Astrocyte (in vitro differentiated cells and primary cell): ENCODE data around the gene SELENOT. TPM values are rescaled to one million over a fixed set of nuclear protein-coding genes. Genes with fewer than 3 reads are reported as not detected.
A peak's percentile ranks its signal among the peaks of the same experiment; 100 is the strongest.

ENCODE experiments used
- DNase-seq: peaks from one replicate; pipeline ENCODE4 v3.0.0-alpha.2; 2010; ENCODE audit warnings: low read depth
- FAIRE-seq: peaks from 2 replicates; lab custom pipeline; 2011; peaks lifted over from hg19 to GRCh38; lab: Jason Lieb, UNC
- H2AFZ ChIP-seq: 2 replicates; pipeline ENCODE4 v1.6.0; 2012; ENCODE audit warnings: low read depth, low read length, inconsistent platforms
- H3K27ac ChIP-seq: 2 replicates; pipeline ENCODE4 v1.5.1; 2011; ENCODE audit warnings: low read depth, low read length, inconsistent platforms
- H3K27me3 ChIP-seq: 2 replicates; pipeline ENCODE4 v1.6.0; 2011; ENCODE audit warnings: low read length, inconsistent platforms; ENCODE audit not compliant: insufficient read depth
- H3K36me3 ChIP-seq: 2 replicates; pipeline ENCODE4 v1.5.1; 2011; ENCODE audit warnings: low read length, inconsistent platforms; ENCODE audit not compliant: insufficient read depth
- H3K4me1 ChIP-seq: 2 replicates; pipeline ENCODE4 v1.5.1; 2011; ENCODE audit warnings: low read length, inconsistent platforms; ENCODE audit not compliant: insufficient read depth
- H3K4me2 ChIP-seq: 2 replicates; pipeline ENCODE4 v1.6.0; 2012; ENCODE audit warnings: low read length, inconsistent platforms
- H3K4me3 ChIP-seq: 2 replicates; pipeline ENCODE4 v1.5.1; 2011; ENCODE audit warnings: low read depth, mild to moderate bottlenecking, low read length, inconsistent platforms; ENCODE audit not compliant: insufficient read depth
- H3K79me2 ChIP-seq: 2 replicates; pipeline ENCODE4 v1.6.0; 2012; ENCODE audit warnings: mild to moderate bottlenecking, low read length, inconsistent platforms; ENCODE audit not compliant: insufficient read depth
- H3K9ac ChIP-seq: 2 replicates; pipeline ENCODE4 v1.6.0; 2012; ENCODE audit warnings: mild to moderate bottlenecking, low read length, inconsistent platforms
- H3K9me3 ChIP-seq: 2 replicates; pipeline ENCODE4 v1.5.1; 2012; ENCODE audit warnings: low read depth, mild to moderate bottlenecking, low read length, inconsistent platforms; ENCODE audit not compliant: insufficient read depth
- H4K20me1 ChIP-seq: 2 replicates; pipeline ENCODE4 v1.6.0; 2012; ENCODE audit warnings: low read length, inconsistent platforms; ENCODE audit not compliant: insufficient read depth
- H3K27ac Mint-ChIP-seq: one replicate; pipeline ENCODE4 v1.8.0; 2021; ENCODE audit warnings: mild to moderate bottlenecking, mixed read lengths; ENCODE audit not compliant: unreplicated experiment
- H3K27me3 Mint-ChIP-seq: one replicate; pipeline ENCODE4 v1.8.0; 2021; ENCODE audit warnings: low read depth, mixed read lengths; ENCODE audit not compliant: unreplicated experiment
- H3K36me3 Mint-ChIP-seq: one replicate; pipeline ENCODE4 v1.8.0; 2021; ENCODE audit warnings: low read depth, mixed read lengths; ENCODE audit not compliant: unreplicated experiment
- H3K4me1 Mint-ChIP-seq: one replicate; pipeline ENCODE4 v1.8.0; 2021; ENCODE audit warnings: low read depth, mixed read lengths; ENCODE audit not compliant: unreplicated experiment
- H3K4me3 Mint-ChIP-seq: one replicate; pipeline ENCODE4 v1.8.0; 2021; ENCODE audit warnings: mild to moderate bottlenecking, moderate library complexity, mixed read lengths; ENCODE audit not compliant: unreplicated experiment
- H3K9me3 Mint-ChIP-seq: one replicate; pipeline ENCODE4 v1.8.0; 2021; ENCODE audit warnings: mild to moderate bottlenecking, mixed read lengths; ENCODE audit not compliant: unreplicated experiment
- EZH2 ChIP-seq: IDR thresholded peaks from 2 replicates; pipeline ENCODE4 v1.6.1; 2012; ENCODE audit warnings: mild to moderate bottlenecking, low read length, inconsistent platforms; ENCODE audit not compliant: insufficient read depth
- total RNA-seq: library from RNA; stranded (reverse); gene quantifications from 2 replicates; pipeline ENCODE4 v1.2.1, GENCODE V29; 2021
- TF ChIP-seq, protein P1 (sequence below): IDR thresholded peaks from 2 replicates; pipeline ENCODE4 v1.5.1; 2011; ENCODE audit warnings: low read depth, mild to moderate bottlenecking, inconsistent platforms, low read length, moderate library complexity; ENCODE audit not compliant: insufficient read depth

Gene SELENOT
- total RNA-seq, 1 donor from 2014 or later, result 132 TPM

DNA sequence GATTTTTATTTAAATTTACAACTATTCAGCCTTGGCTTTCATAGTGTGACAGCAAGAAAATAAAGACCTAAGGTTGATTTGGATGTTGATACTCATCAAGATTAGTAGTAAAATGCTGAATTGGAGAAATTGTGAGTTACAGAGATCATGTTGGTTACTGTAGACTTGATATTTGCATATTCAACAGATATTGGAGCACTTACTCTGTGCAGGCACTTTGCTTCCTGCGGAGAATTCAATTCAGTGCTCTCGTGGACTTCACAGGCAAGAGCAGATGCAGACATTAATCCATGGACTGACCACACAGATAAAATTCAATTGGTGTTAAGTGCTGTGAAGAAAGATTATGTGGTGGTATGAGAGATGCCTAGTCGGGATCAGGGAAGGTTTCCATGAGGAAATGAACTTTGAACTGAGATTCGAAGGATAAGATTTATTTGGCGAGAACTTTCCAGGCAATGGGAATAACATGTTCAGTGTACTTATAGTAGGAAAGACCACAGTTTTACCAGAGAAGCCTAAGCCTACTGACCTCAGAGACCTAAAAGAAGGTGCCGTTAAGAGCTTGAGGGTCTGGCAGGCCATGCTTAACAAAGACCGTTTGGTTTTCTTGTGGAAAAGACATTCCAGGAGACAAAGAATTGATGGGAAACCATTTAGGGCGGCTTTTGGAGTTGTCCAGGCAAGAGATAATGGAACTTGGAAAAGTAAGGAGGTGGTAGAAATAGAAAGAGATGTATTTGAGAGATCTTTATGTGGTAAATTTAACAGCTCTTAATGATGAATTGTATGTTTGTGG is 4.3 kb downstream of the SELENOT start:
- peaks cover 95% of the 10 kb centered on the region for H3K79me2 ChIP-seq
- H4K20me1 ChIP-seq, result peaks cover 86% of the 10 kb centered on the region
- Mint-ChIP-seq H3K9me3 (no peaks in the 10 kb centered on the region), H3K4me3 (no peak overlapping the region), H3K36me3 (peaks cover 2% of the 10 kb centered on the region), H3K4me1 (peaks cover 6% of the 10 kb centered on the region), H3K27ac (no peak overlapping the region), H3K27me3 (no peaks in the 10 kb centered on the region)
- DNase-seq, result no peak
- H2AFZ ChIP-seq, result no peak overlapping the region
- FAIRE-seq, result no peak
- H3K4me2 ChIP-seq, result peak overlapping the region; percentile 9
- H3K27me3 ChIP-seq, result no peaks in the 10 kb centered on the region
- TF ChIP-seq EZH2, result no peak
- TF ChIP-seq, protein P1, sequence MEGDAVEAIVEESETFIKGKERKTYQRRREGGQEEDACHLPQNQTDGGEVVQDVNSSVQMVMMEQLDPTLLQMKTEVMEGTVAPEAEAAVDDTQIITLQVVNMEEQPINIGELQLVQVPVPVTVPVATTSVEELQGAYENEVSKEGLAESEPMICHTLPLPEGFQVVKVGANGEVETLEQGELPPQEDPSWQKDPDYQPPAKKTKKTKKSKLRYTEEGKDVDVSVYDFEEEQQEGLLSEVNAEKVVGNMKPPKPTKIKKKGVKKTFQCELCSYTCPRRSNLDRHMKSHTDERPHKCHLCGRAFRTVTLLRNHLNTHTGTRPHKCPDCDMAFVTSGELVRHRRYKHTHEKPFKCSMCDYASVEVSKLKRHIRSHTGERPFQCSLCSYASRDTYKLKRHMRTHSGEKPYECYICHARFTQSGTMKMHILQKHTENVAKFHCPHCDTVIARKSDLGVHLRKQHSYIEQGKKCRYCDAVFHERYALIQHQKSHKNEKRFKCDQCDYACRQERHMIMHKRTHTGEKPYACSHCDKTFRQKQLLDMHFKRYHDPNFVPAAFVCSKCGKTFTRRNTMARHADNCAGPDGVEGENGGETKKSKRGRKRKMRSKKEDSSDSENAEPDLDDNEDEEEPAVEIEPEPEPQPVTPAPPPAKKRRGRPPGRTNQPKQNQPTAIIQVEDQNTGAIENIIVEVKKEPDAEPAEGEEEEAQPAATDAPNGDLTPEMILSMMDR, result no peak
- H3K27ac ChIP-seq, result no peak overlapping the region
- H3K9me3 ChIP-seq, result no peaks in the 10 kb centered on the region
- peaks cover 7% of the 10 kb centered on the region for H3K4me1 ChIP-seq
- no peak overlapping the region for H3K4me3 ChIP-seq
- no peak overlapping the region for H3K9ac ChIP-seq
- peaks cover 5% of the 10 kb centered on the region for H3K36me3 ChIP-seq

DNA sequence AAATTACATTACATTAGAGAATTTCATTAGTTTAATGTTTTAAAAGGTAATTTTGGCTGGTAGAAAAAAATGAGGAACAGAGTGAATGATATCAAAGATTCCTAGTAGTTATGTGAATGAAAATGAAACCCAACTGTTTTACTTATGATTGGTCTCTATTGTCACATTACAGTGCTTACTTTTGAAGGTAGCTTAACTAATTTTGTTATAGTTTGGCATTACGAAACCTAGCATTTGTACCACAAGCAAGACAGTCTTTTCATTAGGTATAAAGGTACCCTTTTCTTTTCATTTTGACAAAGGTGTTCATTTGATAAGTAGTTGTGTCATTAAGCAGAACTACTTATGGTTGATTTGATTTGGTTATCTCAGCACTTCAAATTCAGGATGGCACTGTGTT is 6.9 kb downstream of the SELENOT start:
- Histone ChIP-seq H3K4me1 (peaks cover 3% of the 10 kb centered on the region), H3K27ac (no peak overlapping the region), H3K36me3 (peaks cover 11% of the 10 kb centered on the region), H3K9me3 (no peaks in the 10 kb centered on the region), H3K4me2 (no peak overlapping the region), H4K20me1 (peaks cover 91% of the 10 kb centered on the region), H3K4me3 (no peak overlapping the region), H3K9ac (no peak overlapping the region), H3K27me3 (no peaks in the 10 kb centered on the region), H2AFZ (no peak overlapping the region), H3K79me2 (peaks cover 94% of the 10 kb centered on the region)
- Mint-ChIP-seq H3K36me3 (peaks cover 2% of the 10 kb centered on the region), H3K9me3 (no peaks in the 10 kb centered on the region), H3K4me1 (peaks cover 8% of the 10 kb centered on the region), H3K27me3 (no peaks in the 10 kb centered on the region), H3K27ac (peak overlapping the region; percentile 55), H3K4me3 (no peak overlapping the region)
- no peak for DNase-seq
- no peak for FAIRE-seq
- no peak for TF ChIP-seq EZH2
- TF ChIP-seq, protein P1, result no peak

DNA sequence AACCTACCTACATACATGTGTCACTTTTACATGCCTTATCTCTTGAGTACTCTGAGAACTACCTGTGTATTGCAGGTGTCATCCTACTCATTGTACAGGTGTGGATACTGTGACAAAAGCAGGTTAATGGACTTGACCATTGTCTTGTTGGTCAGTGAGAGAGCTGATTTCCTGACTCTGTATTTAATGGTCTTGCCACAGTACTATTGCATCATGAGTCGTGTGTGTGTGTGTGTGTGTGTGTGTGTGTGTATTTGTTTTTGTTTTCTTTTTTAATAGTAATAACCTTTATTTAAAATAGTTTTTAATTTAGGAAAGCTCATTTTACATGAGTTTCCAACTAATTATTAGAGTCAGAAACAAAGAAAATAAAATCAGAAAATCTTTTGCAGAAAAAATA is 7.7 kb downstream of the SELENOT start:
- Histone ChIP-seq H3K9me3 (no peaks in the 10 kb centered on the region), H3K4me1 (peaks cover 3% of the 10 kb centered on the region), H3K36me3 (peaks cover 11% of the 10 kb centered on the region), H3K9ac (no peak overlapping the region), H2AFZ (no peak overlapping the region), H3K4me2 (no peak overlapping the region), H4K20me1 (peaks cover 84% of the 10 kb centered on the region), H3K27me3 (no peaks in the 10 kb centered on the region), H3K79me2 (peaks cover 86% of the 10 kb centered on the region), H3K4me3 (no peak overlapping the region), H3K27ac (no peak overlapping the region)
- no peak overlapping the region for H3K27ac Mint-ChIP-seq
- H3K27me3 Mint-ChIP-seq, result no peaks in the 10 kb centered on the region
- peaks cover 4% of the 10 kb centered on the region for H3K36me3 Mint-ChIP-seq
- H3K9me3 Mint-ChIP-seq, result no peaks in the 10 kb centered on the region
- TF ChIP-seq EZH2, result no peak
- TF ChIP-seq, protein P1, result no peak
- H3K4me1 Mint-ChIP-seq, result peaks cover 5% of the 10 kb centered on the region
- no peak overlapping the region for H3K4me3 Mint-ChIP-seq
- FAIRE-seq (no peak), DNase-seq (no peak)
